Spleen (tissue), 7 donors: Measurements from ENCODE around the gene PBX1.

Source experiments
- POLR2AphosphoS5 ChIP-seq, 3 donors: sonication (generic); formaldehyde crosslinking; IDR thresholded peaks; one replicate each; pipeline ENCODE4 v1.5.1; 2017; ENCODE audit warnings: antibody characterized with exemption in 3 of 3
- TF ChIP-seq, protein P1 (sequence below), 11 experiments: fragments of 200-600 bp in 7 of 11; fragments of 450-650 bp in 4 of 11; sonication (generic) in 4 of 11; IDR thresholded peaks in 8 of 11; conservative IDR thresholded peaks in 3 of 11; 1 replicate in 7 of 11; 2 replicates in 4 of 11; pipeline versions ENCODE4 v1.4.0 to v1.8.0; 2016 to 2021; ENCODE audit warnings: antibody characterized with exemption in 11 of 11, inconsistent platforms in 4 of 11, mild to moderate bottlenecking in 1 of 11
- donor health status: DM: no; HTN: no; CAD: no; lungs with moderate emphysema.
- donor health status: DM: no; HTN: no; CAD: no.
- donor health status: DM: no; HTN: no; CAD: no.

DNA sequence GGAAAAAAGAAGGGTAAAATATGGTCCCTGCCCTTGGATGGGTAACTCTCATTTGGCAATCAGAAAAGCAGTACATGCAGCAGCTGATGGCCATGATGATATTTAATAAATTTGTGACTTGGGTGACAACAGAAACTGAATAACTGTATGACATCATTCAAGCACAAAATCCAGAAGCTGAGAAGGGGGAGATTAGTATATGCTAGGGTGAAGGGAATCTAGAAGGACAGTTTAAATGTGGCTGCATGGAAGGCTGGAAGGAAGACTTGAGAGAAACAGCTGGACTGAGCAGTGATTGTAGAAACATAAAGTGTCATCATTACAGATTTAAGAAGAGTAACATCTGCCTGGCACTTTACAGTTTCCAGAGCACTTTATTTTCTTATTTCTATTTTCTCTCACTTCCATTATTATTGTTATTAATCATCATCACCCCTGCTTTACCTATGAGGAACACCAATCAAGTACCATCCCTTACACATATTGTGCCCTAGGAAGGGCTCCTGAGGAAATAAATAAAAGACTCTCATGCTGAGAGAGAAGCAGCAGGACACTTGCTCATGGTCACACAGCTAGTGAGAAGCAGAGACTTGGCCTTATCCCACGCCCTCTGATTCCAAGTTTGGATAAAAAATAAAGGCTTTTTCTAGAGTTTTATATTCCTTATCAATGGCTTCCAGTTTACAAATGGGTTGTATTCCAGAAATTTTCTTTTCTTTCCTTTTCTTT, 207.2 kb downstream of the PBX1 start:
- TF ChIP-seq, protein P1, sequence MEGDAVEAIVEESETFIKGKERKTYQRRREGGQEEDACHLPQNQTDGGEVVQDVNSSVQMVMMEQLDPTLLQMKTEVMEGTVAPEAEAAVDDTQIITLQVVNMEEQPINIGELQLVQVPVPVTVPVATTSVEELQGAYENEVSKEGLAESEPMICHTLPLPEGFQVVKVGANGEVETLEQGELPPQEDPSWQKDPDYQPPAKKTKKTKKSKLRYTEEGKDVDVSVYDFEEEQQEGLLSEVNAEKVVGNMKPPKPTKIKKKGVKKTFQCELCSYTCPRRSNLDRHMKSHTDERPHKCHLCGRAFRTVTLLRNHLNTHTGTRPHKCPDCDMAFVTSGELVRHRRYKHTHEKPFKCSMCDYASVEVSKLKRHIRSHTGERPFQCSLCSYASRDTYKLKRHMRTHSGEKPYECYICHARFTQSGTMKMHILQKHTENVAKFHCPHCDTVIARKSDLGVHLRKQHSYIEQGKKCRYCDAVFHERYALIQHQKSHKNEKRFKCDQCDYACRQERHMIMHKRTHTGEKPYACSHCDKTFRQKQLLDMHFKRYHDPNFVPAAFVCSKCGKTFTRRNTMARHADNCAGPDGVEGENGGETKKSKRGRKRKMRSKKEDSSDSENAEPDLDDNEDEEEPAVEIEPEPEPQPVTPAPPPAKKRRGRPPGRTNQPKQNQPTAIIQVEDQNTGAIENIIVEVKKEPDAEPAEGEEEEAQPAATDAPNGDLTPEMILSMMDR (IDR thresholded peaks at IDR 0.05 in 8 of 11, conservative IDR thresholded peaks at IDR 0.05 in 3 of 11), result no peak
- no peak for TF ChIP-seq POLR2AphosphoS5 (IDR thresholded peaks at IDR 0.05)
